CMK (cell line): ENCODE results near the gene APLNR.

Source experiments
- DNase-seq: peaks from one replicate; pipeline ENCODE4 v3.0.0-alpha.2; 2010; ENCODE audit warnings: low read depth

The APLNR gene

GRCh38 chr11:57251491-57252104 lies 14.5 kb upstream of the APLNR start:
- DNase-seq, result no peak

- no peak for DNase-seq
Observed at GRCh38 chr11:57251037-57251436, 14.0 kb upstream of the APLNR start.

DNA sequence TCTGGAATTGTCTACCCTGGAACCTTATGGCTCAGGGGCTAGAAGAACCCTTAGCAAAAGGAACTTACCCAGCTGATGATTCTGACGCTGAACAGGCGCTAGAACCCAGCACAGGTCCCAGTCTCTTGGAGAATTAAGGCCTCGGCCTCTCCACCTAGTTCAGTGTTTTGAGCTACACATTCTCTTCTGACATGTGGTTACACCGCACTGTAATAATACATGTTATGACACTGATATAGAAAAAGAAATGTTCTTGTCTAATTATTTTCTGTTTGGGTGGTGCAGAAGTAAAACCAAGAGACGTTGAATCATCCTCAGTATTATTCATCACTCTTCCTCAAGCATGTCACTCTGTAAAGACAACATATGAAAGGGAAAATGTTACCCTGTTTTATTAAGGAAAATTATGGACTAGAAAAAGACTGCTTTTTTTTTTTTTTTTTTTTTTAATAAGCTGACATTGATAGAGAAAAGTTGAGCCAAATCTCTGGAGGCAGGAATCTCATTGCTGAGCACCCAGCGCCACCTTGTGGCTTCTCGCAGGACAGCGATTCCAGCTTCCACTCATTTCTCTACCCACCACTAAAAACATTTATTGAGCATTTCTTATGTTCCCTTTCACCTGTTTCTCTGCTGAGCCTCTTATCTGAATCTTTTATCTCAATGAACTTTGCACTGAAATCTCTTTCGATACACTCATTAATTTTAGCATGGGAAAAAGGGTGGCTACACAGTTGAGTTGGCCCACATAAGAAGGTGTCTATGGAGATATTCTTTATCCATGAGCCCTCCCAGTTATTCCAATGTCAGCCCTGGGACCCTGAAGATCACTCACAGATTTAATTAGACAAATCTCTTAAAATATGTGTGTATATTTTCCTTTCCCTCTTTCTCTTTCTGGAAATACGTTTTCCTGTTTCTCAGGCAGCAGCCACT lies 12.6 kb upstream of the APLNR start:
- no peak for DNase-seq

DNA sequence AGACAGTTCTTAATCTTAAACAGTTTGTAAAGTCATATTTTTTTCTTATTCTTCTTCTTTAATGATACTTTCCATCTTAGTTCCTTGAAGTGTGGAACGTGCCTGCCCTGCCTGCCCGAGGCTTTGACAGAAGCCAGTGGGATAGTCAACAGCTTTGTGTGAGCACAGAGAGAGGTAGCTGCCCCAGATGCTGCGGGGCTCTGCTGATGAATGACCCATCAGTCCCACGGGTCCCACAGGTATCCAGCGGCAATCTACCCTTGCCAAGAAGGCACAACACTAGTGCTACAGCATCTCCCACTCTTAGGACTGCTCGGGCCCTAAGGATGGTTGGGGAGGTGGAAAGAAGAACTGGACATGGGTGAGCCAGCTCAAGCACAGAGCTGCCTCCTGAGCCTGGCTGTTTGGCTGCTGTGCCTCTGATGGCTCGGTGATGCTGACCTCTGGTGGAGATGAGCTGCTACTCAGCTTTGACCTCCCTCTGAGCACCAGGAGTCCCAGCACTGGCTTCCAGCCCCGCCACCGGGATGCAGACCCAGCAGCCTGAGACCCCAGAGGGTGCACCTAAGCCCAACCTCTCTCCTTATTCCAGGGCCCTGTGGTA lies 11.8 kb upstream of the APLNR start:
- DNase-seq, result no peak

GRCh38 chr11:57244911-57245310 lies 7.9 kb upstream of the APLNR start:
- DNase-seq, result no peak

- no peak for DNase-seq
Observed at GRCh38 chr11:57241353-57241972, 4.4 kb upstream of the APLNR start.

DNA sequence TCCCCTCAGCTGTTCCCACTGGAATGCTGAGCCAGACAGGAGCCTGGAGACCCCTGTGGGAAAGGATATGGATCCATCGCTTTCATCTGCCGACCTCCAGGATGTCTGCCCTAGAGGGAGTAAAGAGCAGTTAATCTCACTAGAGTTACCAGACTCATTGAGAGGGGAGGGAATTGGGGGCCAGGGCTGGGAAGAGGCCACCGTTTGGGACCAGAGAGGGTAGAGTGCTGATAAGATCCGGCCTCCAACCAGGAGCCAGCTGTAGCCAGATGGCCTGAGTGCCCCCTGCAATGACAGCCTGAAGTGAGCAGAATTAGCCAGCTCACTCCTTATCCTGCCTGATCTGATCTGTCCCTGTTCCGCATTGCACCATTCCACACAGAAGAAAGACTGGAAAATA lies 3.7 kb upstream of the APLNR start:
- no peak for DNase-seq

GRCh38 chr11:57240007-57240406 lies 3.0 kb upstream of the APLNR start:
- DNase-seq, result no peak

DNA sequence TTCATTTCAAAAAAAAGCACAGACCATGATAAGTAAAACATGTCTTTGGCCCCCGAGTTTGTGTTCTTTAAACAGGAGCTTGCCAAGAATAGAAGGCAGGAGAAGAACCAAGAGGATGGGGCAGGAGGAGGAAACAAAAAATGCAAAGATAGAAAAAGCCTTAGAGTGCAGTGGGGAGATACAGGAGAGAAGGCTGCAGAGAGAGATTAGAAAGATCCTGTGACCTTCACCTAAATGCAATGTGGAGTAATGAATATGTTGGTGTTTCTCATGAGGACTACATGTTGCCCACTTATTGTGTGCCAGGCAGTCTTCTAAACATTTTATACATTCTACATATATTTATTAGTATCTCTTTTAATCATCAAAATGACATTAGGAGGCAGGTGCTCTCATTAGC lies 2.3 kb upstream of the APLNR start:
- DNase-seq, result no peak

DNA sequence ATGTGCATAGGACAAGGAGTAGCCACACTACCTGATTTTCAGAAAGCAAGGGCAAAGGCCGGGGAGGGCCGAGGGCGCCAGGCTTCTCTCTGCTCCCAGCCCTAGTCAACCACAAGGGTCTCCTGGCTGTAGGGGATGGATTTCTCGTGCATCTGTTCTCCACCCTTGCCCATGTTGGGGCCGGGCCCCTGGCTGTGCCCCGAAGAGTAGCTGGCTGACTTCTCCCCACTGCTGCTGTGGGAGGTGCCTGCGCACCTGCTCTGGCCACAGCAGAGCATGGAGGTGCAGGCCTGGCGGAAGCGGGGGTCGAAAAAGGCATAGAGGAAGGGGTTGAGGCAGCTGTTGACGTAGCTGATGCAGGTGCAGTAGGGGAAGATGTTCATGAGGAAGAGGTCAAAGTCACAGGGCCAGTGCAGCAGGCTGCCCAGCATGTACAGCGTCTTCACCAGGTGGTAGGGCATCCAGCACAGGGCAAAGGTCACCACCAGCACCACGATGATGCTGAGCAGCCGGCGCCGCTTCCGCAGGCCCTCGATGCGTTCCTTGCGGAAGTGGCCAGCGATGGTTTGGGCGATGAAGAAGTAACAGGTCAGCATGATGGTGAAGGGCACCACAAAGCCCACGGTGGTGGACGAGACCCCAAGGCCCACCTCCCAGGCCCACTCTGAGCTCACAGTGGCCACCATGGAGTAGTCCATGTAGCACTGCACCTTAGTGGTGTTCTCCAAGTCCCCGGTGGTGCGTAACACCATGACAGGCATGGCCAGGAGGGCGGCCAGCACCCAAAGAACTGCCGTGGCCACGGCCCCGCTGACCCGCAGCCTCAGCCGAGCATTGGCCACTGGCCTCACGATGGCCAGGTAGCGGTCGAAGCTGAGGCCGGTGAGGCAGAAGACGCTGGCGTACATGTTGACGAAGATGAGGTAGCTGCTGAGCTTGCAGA lies 1.0 kb downstream of the APLNR start:
- no peak for DNase-seq

GRCh38 chr11:57233702-57234101 lies 3.3 kb downstream of the APLNR start:
- no peak for DNase-seq

DNA sequence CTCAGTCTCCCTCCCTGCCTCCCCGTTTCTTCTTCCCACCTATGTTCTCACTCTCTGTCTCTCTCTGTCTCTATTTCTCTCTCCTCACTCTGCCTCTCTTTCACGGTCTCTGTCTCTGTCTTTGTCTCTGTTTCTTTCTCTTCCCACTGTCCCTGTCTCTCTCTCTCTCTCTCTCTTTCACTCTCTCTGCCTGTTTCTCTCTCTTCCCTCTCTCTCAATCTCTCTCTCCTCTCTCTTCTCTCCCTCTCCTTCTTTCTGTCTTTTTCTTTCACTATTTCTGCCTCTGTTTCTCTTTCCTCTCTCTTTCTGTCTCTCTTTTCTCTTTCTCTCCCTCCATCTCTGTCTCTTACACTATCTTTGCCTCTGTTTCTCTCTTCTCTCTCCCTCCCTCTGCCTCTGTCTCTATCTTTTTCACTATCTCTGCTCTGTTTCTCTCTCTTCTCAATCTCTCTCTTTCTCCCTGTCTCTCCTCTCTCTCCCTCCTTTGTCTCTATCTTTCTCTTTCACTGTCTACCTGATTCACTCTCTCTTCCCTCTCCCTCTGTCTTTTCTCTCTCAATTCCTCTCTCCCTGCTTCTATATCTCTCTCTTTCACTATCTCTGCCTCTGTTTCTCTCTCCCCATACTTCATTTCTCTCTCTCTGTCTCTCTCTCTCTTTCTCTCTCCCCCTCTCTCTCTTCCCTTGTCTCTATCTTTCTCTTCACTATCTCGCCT lies 5.4 kb downstream of the APLNR start:
- no peak for DNase-seq

DNA sequence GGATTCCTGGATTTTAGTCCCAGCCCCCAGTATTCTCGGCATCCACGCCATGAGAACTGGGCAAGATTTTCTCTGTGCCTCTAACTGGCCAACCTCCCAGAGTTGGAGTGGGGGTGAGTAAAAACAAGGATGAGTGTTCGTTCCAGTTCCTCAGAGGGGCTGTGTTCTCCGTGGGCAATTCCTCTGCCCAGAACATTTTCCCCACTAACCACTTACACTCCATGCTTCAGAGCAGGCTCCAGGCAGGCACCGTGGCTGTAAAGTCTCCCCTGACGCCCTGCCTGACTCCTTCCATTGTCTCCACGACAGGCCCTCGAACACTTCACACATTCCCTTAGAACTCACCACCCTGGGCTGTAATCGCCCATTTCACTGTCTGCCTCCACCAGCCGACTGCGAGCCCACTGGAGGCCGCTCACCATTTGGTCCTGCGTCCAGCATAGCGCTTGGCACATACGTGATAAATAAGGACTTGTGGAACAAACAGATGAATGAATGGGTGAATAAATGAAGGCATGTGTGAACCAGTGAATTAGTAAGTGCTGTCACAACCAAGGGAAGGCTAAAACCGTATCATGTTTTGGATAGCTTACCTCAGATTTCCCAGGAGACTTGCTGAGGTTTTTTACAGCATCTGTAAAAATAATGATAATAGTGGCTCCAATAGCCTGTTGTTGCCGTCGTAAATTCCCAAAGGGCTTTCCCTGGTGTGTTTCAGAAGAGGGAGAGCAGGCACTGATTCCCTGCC lies 6.1 kb downstream of the APLNR start:
- no peak for DNase-seq

GRCh38 chr11:57230316-57230715 lies 6.7 kb downstream of the APLNR start:
- no peak for DNase-seq

DNA sequence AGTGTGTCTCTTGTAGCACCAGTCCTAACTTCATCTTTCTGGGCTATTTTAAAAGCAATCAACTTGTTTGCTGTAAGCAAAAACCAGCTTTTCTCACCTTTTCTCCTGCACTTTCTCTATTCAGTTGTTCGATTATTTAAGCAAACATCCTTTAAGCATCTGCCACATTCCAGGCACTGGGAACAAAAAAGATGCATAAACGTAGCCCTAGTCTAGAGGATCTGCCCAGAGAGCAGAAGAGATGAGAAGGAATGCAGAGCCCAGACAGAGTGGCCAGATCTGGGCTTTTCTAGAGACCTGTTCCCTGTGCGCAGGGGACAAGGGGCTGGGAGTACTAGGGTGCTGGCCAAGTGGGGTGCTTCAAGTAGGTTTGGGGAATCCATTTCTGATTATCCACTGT lies 8.4 kb downstream of the APLNR start:
- DNase-seq, result no peak

DNA sequence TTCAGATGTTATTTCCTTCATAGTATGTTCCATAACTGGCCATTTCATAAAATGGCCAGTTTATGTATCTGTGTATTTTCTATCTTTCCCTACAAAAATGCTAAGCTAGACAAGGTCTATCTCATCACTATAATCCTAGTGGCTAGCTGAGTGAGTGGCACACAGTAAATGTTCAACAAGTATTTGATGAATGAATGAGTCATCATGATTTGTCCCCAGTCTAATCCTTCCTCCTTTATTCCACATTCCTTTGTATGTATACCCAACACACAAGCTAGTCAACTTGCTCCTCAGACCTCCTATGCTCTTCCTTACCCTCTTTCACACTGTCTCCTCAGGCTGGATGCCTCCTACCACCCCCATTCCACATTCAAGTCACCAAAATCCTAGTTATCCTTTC lies 12.5 kb downstream of the APLNR start:
- DNase-seq, result no peak

DNA sequence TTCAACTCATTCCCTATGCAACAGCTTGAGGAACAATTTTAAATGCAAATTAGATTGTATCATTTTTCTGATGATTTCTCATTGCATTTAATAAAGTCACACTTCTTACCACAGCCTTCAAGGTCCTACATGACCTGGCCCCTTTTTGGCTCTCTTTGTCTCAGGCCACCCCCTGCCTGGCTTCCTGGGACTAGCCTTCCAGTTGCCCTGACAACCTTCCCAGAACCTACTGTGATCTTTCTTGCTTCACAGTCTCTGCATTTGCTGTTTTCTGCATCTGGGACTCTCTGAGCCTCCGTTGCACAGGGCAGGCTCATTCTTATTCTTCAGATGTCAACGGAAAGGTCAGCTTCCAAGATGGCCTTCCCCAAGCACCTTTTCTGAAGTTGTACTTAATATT lies 12.9 kb downstream of the APLNR start:
- no peak for DNase-seq

DNA sequence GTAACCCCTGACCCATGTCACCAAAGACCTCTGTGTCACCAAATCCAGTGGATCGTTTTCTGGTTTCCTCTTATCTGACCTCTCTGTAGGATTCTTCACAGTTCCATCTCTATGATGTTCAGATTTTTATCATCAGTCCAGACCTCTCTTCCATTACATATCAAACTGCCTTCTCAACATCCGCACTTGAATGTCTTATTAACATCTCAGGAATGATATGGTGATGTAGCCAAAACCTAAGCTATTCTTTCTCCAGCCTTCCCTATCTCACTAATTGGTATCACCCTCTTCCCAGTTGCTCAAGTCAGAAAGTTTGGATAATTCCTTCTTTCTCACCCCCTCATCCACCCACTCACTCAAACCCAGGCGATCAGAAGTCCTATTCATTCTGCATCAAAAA lies 13.4 kb downstream of the APLNR start:
- DNase-seq, result no peak

DNA sequence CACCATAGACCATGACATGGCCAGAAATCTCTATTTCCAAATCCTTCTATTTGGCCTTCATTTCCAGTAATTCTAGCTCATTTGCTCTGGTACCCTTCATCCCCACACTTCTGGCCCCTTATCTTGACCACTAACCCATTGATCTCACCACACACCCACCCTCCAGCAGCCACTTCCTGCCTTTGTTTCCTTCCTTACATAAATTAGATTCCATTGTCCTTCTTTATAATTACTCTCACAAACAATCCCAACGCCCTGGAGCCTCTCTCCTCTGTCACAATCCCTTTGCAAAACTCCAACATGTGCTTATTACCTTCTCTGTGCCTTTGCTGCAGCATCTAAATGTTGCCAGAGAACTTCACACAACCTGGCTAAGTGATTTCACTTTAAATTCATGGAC lies 14.8 kb downstream of the APLNR start:
- DNase-seq, result no peak

DNA sequence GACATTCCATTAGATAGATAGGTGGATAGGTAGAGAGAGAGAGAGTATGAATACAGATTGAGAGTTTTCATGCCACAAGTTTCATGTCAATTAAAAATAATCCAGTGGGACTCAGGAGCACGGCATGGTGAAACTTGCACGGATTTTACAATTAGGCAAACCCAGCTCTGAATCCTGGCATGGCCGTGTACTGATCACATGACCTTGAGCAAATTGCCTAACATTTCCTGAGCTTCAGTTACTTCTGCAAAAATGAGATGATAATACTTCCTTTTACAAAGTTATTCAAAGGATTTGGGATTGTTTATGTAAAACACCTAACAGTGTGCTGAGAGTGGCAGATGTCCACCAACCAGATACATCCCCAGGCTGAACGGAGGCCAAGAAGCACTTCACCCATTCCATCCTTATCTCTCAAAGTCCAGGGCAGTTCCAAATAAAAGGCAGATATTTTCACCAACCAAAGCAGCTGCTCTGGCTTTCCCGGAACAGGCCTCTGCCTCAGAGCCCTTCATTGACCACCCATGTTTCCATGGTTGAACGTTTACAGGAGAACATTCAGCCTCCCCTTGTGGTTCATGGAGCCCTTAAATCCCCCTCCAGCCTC lies 17.9 kb downstream of the APLNR start:
- no peak for DNase-seq
